Activated CD4-positive, alpha-beta T cell treated with anti-CD3 and anti-CD28 coated beads, Interleukin-2, Interleukin-6, amounts not matched to agents 100 ng/mL and 50 ng/mL, durations not matched to agents 16 hours and 8 hours (primary cell): ENCODE data around the gene ARL6.
"Not testable (repeated sequence)": the region's sequence is repeated elsewhere in the genome, so short reads cannot be mapped to it uniquely, and the experiment has no call there.

ENCODE experiments used
- DNase-seq: peaks from one replicate; pipeline ENCODE4 v3.0.0-alpha.2; 2020

Gene ARL6

GRCh38 chr3:97821774-97822358 lies 57.3 kb downstream of the ARL6 start, which contains the start of gene CRYBG3:
TSS of gene CRYBG3 (plus strand) at chr3:97822011. CDS start at chr3:97822207, 196 bp downstream.
- peak; percentile 90 for DNase-seq

DNA sequence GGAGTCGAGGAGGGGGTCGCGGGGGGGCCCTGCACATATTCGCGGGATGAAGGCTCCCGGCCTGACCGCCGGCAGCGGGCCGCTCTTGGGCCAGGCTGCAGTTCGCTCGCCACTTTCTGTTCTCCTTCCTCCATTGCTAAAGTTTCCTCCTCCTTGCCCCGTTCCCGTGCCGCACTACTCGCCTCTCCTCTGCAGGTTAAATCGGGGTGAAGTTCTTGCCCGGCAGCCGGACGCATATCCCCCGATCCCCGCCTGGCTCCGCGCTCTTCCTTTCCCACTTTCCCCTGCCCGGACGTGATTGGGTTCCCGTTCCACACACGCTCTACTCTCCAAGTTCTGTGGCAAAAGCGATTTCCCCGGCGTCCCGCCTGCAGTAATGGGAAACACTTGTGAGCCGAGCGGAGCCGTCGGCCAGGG lies 57.8 kb downstream of the ARL6 start:
- peak; percentile 14 for DNase-seq

DNA sequence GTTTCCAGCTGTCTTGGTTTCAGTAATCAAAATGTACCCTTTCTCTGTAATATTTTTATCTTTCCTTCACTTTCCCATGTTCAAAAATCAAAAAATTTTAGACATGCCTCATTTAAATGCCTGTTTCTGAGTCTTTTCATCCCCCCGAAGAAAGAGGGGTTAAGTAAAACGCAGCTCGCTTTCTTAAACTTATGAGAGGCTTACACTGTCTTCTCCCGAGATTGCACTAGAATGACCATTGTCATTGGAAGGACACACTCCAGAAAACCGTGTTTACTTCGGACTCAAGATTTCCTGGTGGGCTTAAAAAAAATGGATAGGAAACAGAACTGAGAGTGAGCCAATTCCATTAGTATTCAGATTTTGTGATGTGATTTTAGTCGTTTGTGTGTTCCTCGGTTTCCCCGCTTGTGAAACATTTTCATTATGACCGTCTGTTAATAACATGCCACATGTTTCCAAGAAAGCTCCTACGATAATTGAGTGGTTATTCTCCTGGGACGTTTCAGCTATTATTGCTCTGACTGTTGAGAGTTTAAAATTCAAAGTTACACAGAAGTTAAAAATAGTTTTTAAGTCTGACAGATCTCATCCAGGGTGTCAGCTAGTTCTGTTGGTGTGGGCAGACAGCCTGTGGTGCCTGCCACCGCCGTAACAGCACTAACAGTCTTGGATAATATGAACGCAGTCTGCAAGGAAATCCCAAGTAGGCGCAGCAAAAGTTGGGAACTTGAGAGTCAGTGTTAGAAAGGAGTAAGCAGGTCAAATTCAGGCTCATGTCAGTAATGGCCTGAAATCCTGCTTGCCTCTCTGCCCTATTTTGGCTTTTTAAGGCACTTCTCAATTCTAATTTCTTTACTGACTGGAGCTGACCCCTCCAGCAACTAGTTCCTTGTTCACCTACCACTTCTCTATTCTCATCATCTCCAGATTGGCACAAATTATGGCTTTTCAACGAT lies 58.8 kb downstream of the ARL6 start:
- no peak for DNase-seq

- DNase-seq: no peak
Observed at GRCh38 chr3:97825101-97825500, 60.5 kb downstream of the ARL6 start.

DNA sequence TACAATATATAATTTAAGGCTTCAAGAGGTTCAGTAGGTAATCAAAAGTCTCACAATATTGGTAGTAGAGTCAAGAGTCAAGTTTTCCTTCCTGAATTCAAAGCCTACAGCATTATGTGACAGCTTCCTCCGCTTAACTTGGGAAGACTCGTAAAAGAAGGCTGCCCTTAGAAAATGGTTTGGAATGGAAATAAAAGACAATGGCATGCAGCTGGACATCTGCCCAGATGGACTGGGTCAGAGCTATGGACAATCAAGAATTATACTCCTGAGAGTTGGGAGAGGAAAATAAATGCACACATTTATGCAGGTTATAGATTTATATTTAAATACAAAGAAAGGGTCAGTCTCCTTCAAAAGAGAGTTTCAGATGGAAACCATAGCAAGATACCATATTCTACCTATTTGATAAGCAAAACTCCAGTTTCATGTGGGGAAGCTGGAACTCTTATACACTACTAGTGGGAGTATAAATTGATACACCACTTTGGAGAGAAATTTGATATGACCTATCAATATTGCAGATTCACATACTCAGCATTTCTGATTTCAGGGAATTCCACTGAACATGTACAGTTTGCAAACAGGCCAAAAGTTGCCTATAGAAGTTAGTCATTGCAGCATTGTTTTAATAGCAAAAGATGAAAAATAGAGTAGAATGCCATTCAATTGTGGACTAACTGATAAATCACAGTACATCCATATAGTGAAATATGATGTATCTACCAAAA lies 63.3 kb downstream of the ARL6 start:
- no peak for DNase-seq

- no peak for DNase-seq
Observed at GRCh38 chr3:97829198-97829597, 64.6 kb downstream of the ARL6 start.

DNA sequence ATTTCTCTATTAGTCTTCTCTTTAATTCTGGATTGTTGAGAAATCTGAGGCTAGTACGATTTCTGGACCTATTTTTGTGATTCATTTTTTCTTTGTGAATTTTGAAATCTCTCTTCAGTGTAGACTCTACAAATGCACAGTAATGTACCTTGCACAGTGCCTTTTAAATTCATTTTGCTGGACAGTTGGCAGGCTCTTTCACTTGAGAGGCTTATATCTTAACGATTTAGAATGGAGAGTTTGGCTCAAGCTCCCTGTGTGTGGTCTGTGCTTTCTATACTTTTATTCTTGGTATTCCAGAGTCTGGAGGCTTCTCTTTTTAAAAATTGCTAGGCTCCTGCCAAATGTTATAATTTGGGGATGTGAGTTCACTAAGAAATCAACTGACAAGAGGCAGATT lies 66.1 kb downstream of the ARL6 start:
- no peak for DNase-seq

- no peak for DNase-seq
Observed at GRCh38 chr3:97831140-97831539, 66.6 kb downstream of the ARL6 start.

DNA sequence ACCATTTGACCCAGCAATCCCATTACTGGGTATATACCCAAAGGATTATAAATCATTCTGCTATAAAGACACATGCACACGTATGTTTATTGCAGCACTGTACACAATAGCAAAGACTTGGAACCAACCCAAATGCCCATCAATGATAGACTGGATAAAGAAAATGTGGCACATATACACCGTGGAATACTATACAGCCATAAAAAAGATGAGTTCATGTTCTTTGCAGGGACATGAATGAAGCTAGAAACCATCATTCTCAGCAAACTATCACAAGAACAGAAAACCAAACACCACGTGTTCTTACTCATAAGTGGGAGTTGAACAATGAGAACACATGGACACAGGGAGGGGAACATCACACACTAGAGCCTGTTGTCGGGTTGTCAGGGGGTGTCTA lies 68.6 kb downstream of the ARL6 start:
- not testable (repeated sequence) for DNase-seq

- no peak for DNase-seq
Observed at GRCh38 chr3:97835761-97836160, 71.2 kb downstream of the ARL6 start.

DNA sequence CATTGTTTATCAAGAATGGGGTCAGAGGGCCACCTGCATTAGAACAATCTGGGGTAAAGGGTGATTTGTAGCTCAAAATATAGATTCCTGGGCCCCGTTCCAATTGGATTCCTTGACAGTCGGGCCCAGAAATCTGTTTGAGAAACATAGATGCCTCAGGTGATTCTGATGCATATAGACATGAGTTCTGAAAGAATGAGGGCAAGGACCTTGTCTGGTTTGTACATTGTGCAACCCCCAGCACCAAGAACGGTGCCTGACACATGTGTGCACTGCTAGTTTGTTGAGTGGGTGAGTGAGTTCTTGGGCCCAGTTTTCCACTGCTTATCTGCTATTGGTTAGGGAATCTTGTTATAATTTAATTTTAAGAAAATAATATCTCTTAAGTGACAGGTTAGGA lies 73.8 kb downstream of the ARL6 start:
- no peak for DNase-seq

- DNase-seq: no peak
Observed at GRCh38 chr3:97839944-97840343, 75.4 kb downstream of the ARL6 start.

DNA sequence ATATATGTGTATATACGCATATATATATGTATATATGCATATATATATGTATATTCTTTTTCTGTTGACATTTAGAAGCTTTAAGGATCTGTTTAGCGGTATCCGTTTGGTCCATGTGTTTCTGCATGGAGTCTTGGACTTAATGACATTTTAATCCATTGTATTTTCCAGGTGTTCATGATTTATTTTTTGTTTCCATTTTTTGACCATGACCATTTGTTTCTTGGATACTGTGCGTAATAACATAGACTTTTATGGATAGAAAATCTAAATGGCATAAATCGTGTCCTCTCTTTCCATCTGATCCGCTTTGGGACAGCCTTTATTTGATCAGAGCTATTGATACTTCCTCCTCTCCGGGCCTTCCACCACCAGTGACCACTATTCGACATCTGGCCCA lies 76.7 kb downstream of the ARL6 start:
- DNase-seq: no peak

- no peak for DNase-seq
Observed at GRCh38 chr3:97841956-97842355, 77.4 kb downstream of the ARL6 start.

DNA sequence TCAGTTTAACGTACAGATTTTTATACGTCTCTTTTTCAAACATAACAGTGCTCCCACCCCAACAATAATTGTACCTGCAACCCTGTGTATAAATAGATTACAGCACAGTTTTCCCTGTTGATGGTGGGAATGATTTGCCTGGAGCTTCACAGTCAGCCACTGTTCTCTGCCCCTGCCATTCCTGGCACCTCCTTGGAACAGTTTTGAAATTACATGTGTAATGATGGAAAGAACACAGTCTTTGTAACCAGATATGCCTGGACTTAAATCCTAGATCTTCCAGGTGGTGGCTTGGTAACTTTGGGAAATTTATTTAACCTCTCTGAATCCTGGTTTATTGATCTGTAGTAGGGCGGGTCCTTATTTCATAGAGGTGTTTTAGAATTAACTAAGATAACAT lies 84.2 kb downstream of the ARL6 start:
- DNase-seq: no peak
